IMR-90 (cell line): ENCODE data around the gene TBC1D4. TPM values are rescaled to one million over a fixed set of nuclear protein-coding genes. Genes with fewer than 3 reads are reported as not detected.

Experiments used
- ATAC-seq: fragments of 200-7000 bp; cut with Tn5 transposase; 2 replicates; pipeline ENCODE4 v1.9.1; 2020; ENCODE audit warnings: low read depth, mild to moderate bottlenecking, moderate library complexity
- BruUV-seq: library from RNA; stranded (reverse); fragments of 400-500 nt; replicated peaks from 2 replicates; lab custom pipeline; 2021; lab: Mats Ljungman, UMichigan
- CTCF ChIA-PET: fragments of 300-600 bp; formaldehyde crosslinking; extraction: SDS; loops from one replicate; lab custom pipeline; 2021; ENCODE audit warnings: antibody characterized with exemption; lab: Yijun Ruan, JAX
- POLR2A ChIA-PET: fragments of 300-600 bp; sonication (Branson Sonifier 250); formaldehyde crosslinking; loops from one replicate; lab custom pipeline; 2022; ENCODE audit warnings: antibody characterized with exemption; ENCODE audit not compliant: unreplicated experiment; lab: Charles Lee
- DNase-seq: peaks from one replicate; pipeline ENCODE4 v3.0.0; 2013
- H2AFZ ChIP-seq: replicated peaks from 2 replicates; pipeline ENCODE3; 2013; ENCODE audit warnings: low read length, mild to moderate bottlenecking; ENCODE audit not compliant: poor library complexity
- H2AK5ac ChIP-seq: 2 replicates; pipeline ENCODE4 v1.6.1; 2013; ENCODE audit warnings: low read depth, low read length, inconsistent platforms
- H2AK9ac ChIP-seq: replicated peaks from 2 replicates; pipeline ENCODE3; 2013; ENCODE audit warnings: mild to moderate bottlenecking, low read depth, low read length, moderate library complexity; ENCODE audit not compliant: poor library complexity
- H2BK120ac ChIP-seq: 2 replicates; pipeline ENCODE4 v1.6.1; 2013; ENCODE audit warnings: low read depth, low read length, inconsistent platforms
- H2BK15ac ChIP-seq: 3 replicates; pipeline ENCODE4 v1.6.1; 2013; ENCODE audit warnings: low read depth, low read length, inconsistent platforms
- H2BK20ac ChIP-seq: 2 replicates; pipeline ENCODE4 v1.6.1; 2013; ENCODE audit warnings: low read depth, mild to moderate bottlenecking, inconsistent platforms, low read length, moderate library complexity
- H2BK5ac ChIP-seq: 2 replicates; pipeline ENCODE4 v1.6.1; 2013; ENCODE audit warnings: mild to moderate bottlenecking, low read depth, low read length, inconsistent platforms; ENCODE audit not compliant: poor library complexity, severe bottlenecking
- H3K14ac ChIP-seq: replicated peaks from 2 replicates; pipeline ENCODE4 v1.6.1; 2013; ENCODE audit warnings: low read depth, low read length, inconsistent platforms
- H3K18ac ChIP-seq: 2 replicates; pipeline ENCODE4 v1.6.1; 2013; ENCODE audit warnings: low read depth, low read length, control low read depth
- H3K23ac ChIP-seq: 2 replicates; pipeline ENCODE4 v1.6.1; 2013; ENCODE audit warnings: low read depth, low read length, inconsistent platforms
- H3K27ac ChIP-seq: 2 replicates; pipeline ENCODE4 v1.5.1; 2013; ENCODE audit warnings: mild to moderate bottlenecking, control low read depth, low read length; ENCODE audit not compliant: insufficient read depth
- H3K27me3 ChIP-seq: 2 replicates; pipeline ENCODE4 v1.6.1; 2013; ENCODE audit warnings: low read length; ENCODE audit not compliant: control insufficient read depth, insufficient read depth
- H3K36me3 ChIP-seq: 2 replicates; pipeline ENCODE4 v1.6.1; 2013; ENCODE audit warnings: low read length, mixed read lengths; ENCODE audit not compliant: control insufficient read depth, insufficient read depth
- H3K4ac ChIP-seq: 2 replicates; pipeline ENCODE4 v1.6.1; 2013; ENCODE audit warnings: low read depth, low read length, inconsistent platforms
- H3K4me1 ChIP-seq: 2 replicates; pipeline ENCODE4 v1.6.1; 2013; ENCODE audit warnings: low read length, mixed read lengths; ENCODE audit not compliant: control insufficient read depth, insufficient read depth
- H3K4me2 ChIP-seq: 2 replicates; pipeline ENCODE4 v1.6.1; 2013; ENCODE audit warnings: low read depth, mild to moderate bottlenecking, control low read depth, low read length, moderate library complexity
- H3K4me3 ChIP-seq: 2 replicates; pipeline ENCODE4 v1.5.1; 2013; ENCODE audit warnings: low read depth, mild to moderate bottlenecking, control low read depth, low read length, moderate library complexity; ENCODE audit not compliant: insufficient read depth
- H3K56ac ChIP-seq: 2 replicates; pipeline ENCODE4 v1.6.1; 2013; ENCODE audit warnings: low read length, inconsistent platforms; ENCODE audit not compliant: insufficient read depth; ENCODE audit errors: extremely low read depth
- H3K79me1 ChIP-seq, 2 experiments: 2 replicates each; pipeline ENCODE4 v1.6.1; 2013; ENCODE audit warnings: low read length in 2 of 2, inconsistent platforms in 1 of 2, low read depth in 1 of 2
- H3K9ac ChIP-seq: 2 replicates; pipeline ENCODE4 v1.6.1; 2013; ENCODE audit warnings: low read depth, low read length, control low read depth
- H3K9me1 ChIP-seq: 2 replicates; pipeline ENCODE4 v1.6.1; 2013; ENCODE audit warnings: low read length, inconsistent platforms; ENCODE audit not compliant: insufficient read depth
- H3K9me3 ChIP-seq: 2 replicates; pipeline ENCODE4 v1.6.1; 2013; ENCODE audit warnings: low read length; ENCODE audit not compliant: control insufficient read depth, insufficient read depth
- H4K20me1 ChIP-seq: 2 replicates; pipeline ENCODE4 v1.6.1; 2013; ENCODE audit warnings: low read length, inconsistent platforms; ENCODE audit not compliant: insufficient read depth
- H4K5ac ChIP-seq: 2 replicates; pipeline ENCODE4 v1.6.1; 2013; ENCODE audit warnings: mild to moderate bottlenecking, low read depth, low read length, control low read depth
- H4K8ac ChIP-seq, 2 experiments: 2 replicates each; pipeline ENCODE4 v1.6.1; 2013; ENCODE audit warnings: low read depth in 2 of 2, low read length in 2 of 2, control low read depth in 1 of 2, inconsistent platforms in 1 of 2
- H4K91ac ChIP-seq: 2 replicates; pipeline ENCODE4 v1.6.1; 2013; ENCODE audit warnings: low read depth, low read length, inconsistent platforms; ENCODE audit not compliant: insufficient read depth
- BHLHE40 ChIP-seq: fragments of 150-350 bp; IDR thresholded peaks from 2 replicates; pipeline ENCODE4 v1.6.1; 2016; ENCODE audit warnings: mild to moderate bottlenecking, low read depth, low read length
- CEBPB ChIP-seq: IDR thresholded peaks from 2 replicates; pipeline ENCODE4 v1.6.1; 2012; ENCODE audit warnings: low read depth, low read length, improper control_type of control experiment
- CHD1 ChIP-seq: IDR thresholded peaks from 2 replicates; pipeline ENCODE4 v1.6.1; 2012; ENCODE audit warnings: low read depth, low read length, improper control_type of control experiment
- ELK1 ChIP-seq: fragments of 150-350 bp; IDR thresholded peaks from 2 replicates; pipeline ENCODE4 v1.6.1; 2016; ENCODE audit warnings: low read depth, mild to moderate bottlenecking, low read length, moderate library complexity, borderline replicate concordance
- FOS ChIP-seq: fragments of 150-350 bp; IDR thresholded peaks from 2 replicates; pipeline ENCODE4 v1.6.1; 2016; ENCODE audit warnings: low read depth, low read length
- MAFK ChIP-seq: IDR thresholded peaks from 2 replicates; pipeline ENCODE4 v1.6.1; 2012; ENCODE audit warnings: low read depth, low read length, improper control_type of control experiment
- MAZ ChIP-seq: IDR thresholded peaks from 2 replicates; pipeline ENCODE4 v1.6.1; 2012; ENCODE audit warnings: low read depth, mild to moderate bottlenecking, low read length, improper control_type of control experiment, moderate library complexity, borderline replicate concordance
- MXI1 ChIP-seq: IDR thresholded peaks from 2 replicates; pipeline ENCODE4 v1.6.1; 2012; ENCODE audit warnings: low read depth, mild to moderate bottlenecking, low read length, moderate library complexity, borderline replicate concordance
- NFE2L2 ChIP-seq: fragments of 150-350 bp; IDR thresholded peaks from 2 replicates; pipeline ENCODE4 v1.6.1; 2016; ENCODE audit warnings: low read depth, mild to moderate bottlenecking, low read length
- POLR2A ChIP-seq: IDR thresholded peaks from 2 replicates; pipeline ENCODE4 v1.6.1; 2012; ENCODE audit warnings: mild to moderate bottlenecking, low read depth, low read length
- RAD21 ChIP-seq: IDR thresholded peaks from 2 replicates; pipeline ENCODE4 v1.6.1; 2012; ENCODE audit warnings: low read length, improper control_type of control experiment
- RCOR1 ChIP-seq: IDR thresholded peaks from 2 replicates; pipeline ENCODE4 v1.6.1; 2012; ENCODE audit warnings: mild to moderate bottlenecking, low read length, improper control_type of control experiment; ENCODE audit not compliant: insufficient replicate concordance
- RFX5 ChIP-seq: IDR thresholded peaks from 2 replicates; pipeline ENCODE4 v1.8.0; 2012; ENCODE audit warnings: low read depth, mild to moderate bottlenecking, low read length, moderate library complexity
- SMC3 ChIP-seq: fragments of 150-350 bp; IDR thresholded peaks from 2 replicates; pipeline ENCODE4 v1.6.1; 2016; ENCODE audit warnings: low read depth, mild to moderate bottlenecking, antibody characterized with exemption, low read length, moderate library complexity
- USF2 ChIP-seq: fragments of 150-350 bp; IDR thresholded peaks from 2 replicates; pipeline ENCODE4 v1.6.1; 2017; ENCODE audit warnings: mild to moderate bottlenecking, antibody characterized with exemption, low read length, low read depth
- WGBS, 2 experiments: methylation state at CpG; one replicate each; pipeline versions ENCODE4 v1.1.5 to v1.1.7; 2013; ENCODE audit warnings: missing lambda C conversion rate in 2 of 2; ENCODE audit not compliant: insufficient read length in 1 of 2; ENCODE audit errors: extremely low coverage in 2 of 2; 5-methylcytosine and 5-hydroxymethylcytosine counted together
- dilution Hi-C: fragments of 300-500 bp; cut with HindIII; formaldehyde crosslinking; loops from one replicate; pipeline ENCODE4 v1.14.3; 2018; ENCODE audit warnings: low sequenced_read_pairs; ENCODE audit not compliant: unreplicated experiment
- in situ Hi-C: fragments of 300-500 bp; cut with MboI; formaldehyde crosslinking; loops from 3 replicates; pipeline ENCODE4 v1.14.3; 2019; ENCODE audit warnings: low sequenced_read_pairs, inconsistent platforms, mixed read lengths
- intact Hi-C: fragments of 100-400 bp; cut with micrococcal nuclease; formaldehyde crosslinking; loops from 2 replicates; pipeline ENCODE4 v1.10.0; 2022
- polyA plus RNA-seq, 3 experiments: library from polyadenylated mRNA; depleted of rRNA; stranded (reverse); fragments of >200 nt; gene quantifications; 2 replicates each; pipeline ENCODE4 v1.2.3, GENCODE V29; 2012; ENCODE audit warnings: low replicate concordance in 1 of 3
- total RNA-seq: library from RNA; depleted of rRNA; stranded (reverse); fragments of >200 nt; gene quantifications from 2 replicates; pipeline ENCODE4 v1.2.3, GENCODE V29; 2012

TBC1D4 gene
- total and polyA plus RNA-seq, 2 of the 4 experiments (the other 2 are of a cell fraction) = 7.5 to 22.8 TPM

- Histone ChIP-seq H3K4me3 (no peak overlapping the region), H2AFZ (no peak overlapping the region), H3K9me1 (no peaks in the 10 kb centered on the region), H3K56ac (no peak overlapping the region), H4K20me1 (no peaks in the 10 kb centered on the region), H2AK9ac (no peak overlapping the region), H3K9ac (no peak overlapping the region), H2BK20ac (no peak overlapping the region), H2BK120ac (no peak overlapping the region), H3K18ac (no peak overlapping the region), H4K91ac (no peak overlapping the region), H3K36me3 (no peaks in the 10 kb centered on the region), H3K79me1 (no peaks in the 10 kb centered on the region), H4K5ac (no peak overlapping the region), H3K9me3 (no peaks in the 10 kb centered on the region), H2AK5ac (no peak overlapping the region), H3K27me3 (no peaks in the 10 kb centered on the region), H3K14ac (no peak overlapping the region), H3K23ac (no peak overlapping the region), H3K4me1 (no peaks in the 10 kb centered on the region), H4K8ac (no peak overlapping the region), H3K27ac (no peak overlapping the region), H2BK15ac (no peak overlapping the region), H3K4me2 (no peak overlapping the region), H3K4ac (no peak overlapping the region), H2BK5ac (no peak overlapping the region)
- in situ Hi-C loops = no loop called here
- POLR2A ChIA-PET = no interaction called here
- CTCF ChIA-PET = interaction anchor here (1.0 kb wide), 1 partner anchor 11 kb away, joined by 3 read pairs; no protein-coding TSS in a partner anchor
- dilution Hi-C loops = no loop called here
- no peak; the same call in 1 of the 2 replicates for ATAC-seq
- peak; percentile 46 for DNase-seq
- BruUV-seq = no TSS peak
- WGBS, 2 experiments = no CpG with 5 or more reads among the region's 4 CpGs
- intact Hi-C loops = no loop called here
- TF ChIP-seq MAFK (no peak), RFX5 (no peak), MAZ (no peak), BHLHE40 (no peak), RCOR1 (no peak), SMC3 (no peak), RAD21 (no peak), ELK1 (no peak), CHD1 (no peak), POLR2A (no peak), MXI1 (no peak), USF2 (no peak), CEBPB (no peak), FOS (no peak), NFE2L2 (no peak)
These were observed 181.8 kb downstream of the TBC1D4 start for GRCh38 chr13:75299913-75300862.
